ENCODE measurements around the gene FNIP2. TPM values are rescaled to one million over a fixed set of nuclear protein-coding genes. Genes with fewer than 3 reads are reported as not detected.
"Not testable (repeated sequence)": the region's sequence is repeated elsewhere in the genome, so short reads cannot be mapped to it uniquely, and the experiment has no call there.

FNIP2 gene
- total and polyA plus RNA-seq, 2 donors (not counting 1 experiment from before 2014, with no cell fraction given) = 16.9 to 36.8 TPM

DNA sequence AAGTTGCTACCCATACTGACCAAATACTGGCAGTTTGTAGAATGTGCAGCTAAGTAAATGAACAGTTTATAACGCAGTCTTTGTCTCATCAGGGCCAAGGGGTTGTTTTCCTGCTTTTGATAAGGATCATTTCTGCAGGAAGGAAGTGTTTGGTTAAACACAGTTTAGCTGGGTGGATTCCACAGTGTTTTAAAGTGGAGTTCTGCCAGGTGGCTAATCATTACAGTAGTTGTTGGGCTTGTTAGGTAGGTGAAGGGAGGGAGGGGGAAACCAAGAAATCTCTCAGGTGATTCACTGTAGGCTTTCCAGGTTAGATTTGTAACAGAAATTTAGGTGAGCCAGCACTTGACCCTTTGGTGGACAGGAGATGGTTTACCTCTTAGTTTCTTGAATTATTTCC, 58.1 kb downstream of the FNIP2 start:
- H4K20me1 ChIP-seq (ENCODE audit: control insufficient read depth, extremely low read depth, insufficient read depth, low read length) = no peaks in the 10 kb centered on the region
- TF ChIP-seq, protein P1, sequence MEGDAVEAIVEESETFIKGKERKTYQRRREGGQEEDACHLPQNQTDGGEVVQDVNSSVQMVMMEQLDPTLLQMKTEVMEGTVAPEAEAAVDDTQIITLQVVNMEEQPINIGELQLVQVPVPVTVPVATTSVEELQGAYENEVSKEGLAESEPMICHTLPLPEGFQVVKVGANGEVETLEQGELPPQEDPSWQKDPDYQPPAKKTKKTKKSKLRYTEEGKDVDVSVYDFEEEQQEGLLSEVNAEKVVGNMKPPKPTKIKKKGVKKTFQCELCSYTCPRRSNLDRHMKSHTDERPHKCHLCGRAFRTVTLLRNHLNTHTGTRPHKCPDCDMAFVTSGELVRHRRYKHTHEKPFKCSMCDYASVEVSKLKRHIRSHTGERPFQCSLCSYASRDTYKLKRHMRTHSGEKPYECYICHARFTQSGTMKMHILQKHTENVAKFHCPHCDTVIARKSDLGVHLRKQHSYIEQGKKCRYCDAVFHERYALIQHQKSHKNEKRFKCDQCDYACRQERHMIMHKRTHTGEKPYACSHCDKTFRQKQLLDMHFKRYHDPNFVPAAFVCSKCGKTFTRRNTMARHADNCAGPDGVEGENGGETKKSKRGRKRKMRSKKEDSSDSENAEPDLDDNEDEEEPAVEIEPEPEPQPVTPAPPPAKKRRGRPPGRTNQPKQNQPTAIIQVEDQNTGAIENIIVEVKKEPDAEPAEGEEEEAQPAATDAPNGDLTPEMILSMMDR (conservative IDR thresholded peaks at IDR 0.05 in 1 of 2, IDR thresholded peaks at IDR 0.05 in 1 of 2; ENCODE audit: low read depth in 1 of 2, low read length in 2 of 2) = no peak
- no peaks in the 10 kb centered on the region for H3K36me3 ChIP-seq (ENCODE audit: control insufficient read depth, insufficient read depth, low read length)
- no peaks in the 10 kb centered on the region for H3K79me2 ChIP-seq (ENCODE audit: control insufficient read depth, insufficient read depth, low read length)
- DNase-seq (ENCODE audit: low read depth in 2 of 2) = peak in 1 of 2 donors; percentile 44
- no peak overlapping the region for H3K4me3 ChIP-seq (replicated peaks in 1 of 4; ENCODE audit: control extremely low read depth in 1 of 4, insufficient read depth in 1 of 4, low read depth in 3 of 4, low read length in 4 of 4)
- no peak overlapping the region for H2AFZ ChIP-seq (ENCODE audit: low read length)
- peaks cover 7% of the 10 kb centered on the region for H3K4me1 ChIP-seq (ENCODE audit: control insufficient read depth, extremely low read depth, insufficient read depth, low read length)
- H3K9ac ChIP-seq (ENCODE audit: insufficient read depth, low read length) = no peak overlapping the region
- H3K27me3 ChIP-seq (ENCODE audit: control insufficient read depth, insufficient read depth, low read length) = no peaks in the 10 kb centered on the region
- H3K27ac ChIP-seq (ENCODE audit: insufficient read depth, low read length) = no peak overlapping the region
- no peaks in the 10 kb centered on the region for H3K9me3 ChIP-seq (ENCODE audit: control insufficient read depth, insufficient read depth, low read depth, low read length)
- no peak overlapping the region for H3K4me2 ChIP-seq (ENCODE audit: extremely low read depth, insufficient read depth, low read length)

DNA sequence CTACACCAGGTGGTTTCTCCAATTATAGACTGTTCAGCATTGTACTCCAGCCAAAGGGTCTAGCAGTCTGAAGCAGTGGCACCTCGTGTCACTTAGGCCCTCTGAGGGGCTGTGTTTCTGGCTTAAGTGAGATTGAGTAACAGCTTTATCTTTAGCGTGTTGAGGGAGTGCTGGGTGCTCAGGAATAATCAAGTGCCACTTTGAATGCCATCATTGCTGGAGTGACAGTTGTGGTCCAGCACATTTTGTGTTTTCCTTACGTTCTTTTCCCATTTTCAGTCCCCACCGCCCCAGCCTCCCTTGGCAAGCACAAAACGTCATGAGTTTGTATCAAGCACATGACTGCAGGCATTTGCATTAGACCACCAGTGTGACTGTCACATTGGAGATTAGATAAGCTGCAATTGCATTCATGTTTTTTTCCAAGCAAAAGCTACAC, 58.7 kb downstream of the FNIP2 start:
- Histone ChIP-seq H3K27me3 (ENCODE audit: control insufficient read depth, insufficient read depth, low read length) (no peaks in the 10 kb centered on the region), H3K9me3 (ENCODE audit: control insufficient read depth, insufficient read depth, low read depth, low read length) (no peaks in the 10 kb centered on the region), H2AFZ (ENCODE audit: low read length) (no peak overlapping the region), H3K4me1 (ENCODE audit: control insufficient read depth, extremely low read depth, insufficient read depth, low read length) (peaks cover 7% of the 10 kb centered on the region), H3K4me3 (replicated peaks in 1 of 4; ENCODE audit: control extremely low read depth in 1 of 4, insufficient read depth in 1 of 4, low read depth in 3 of 4, low read length in 4 of 4) (no peak overlapping the region), H3K79me2 (ENCODE audit: control insufficient read depth, insufficient read depth, low read length) (no peaks in the 10 kb centered on the region), H3K27ac (ENCODE audit: insufficient read depth, low read length) (no peak overlapping the region), H4K20me1 (ENCODE audit: control insufficient read depth, extremely low read depth, insufficient read depth, low read length) (no peaks in the 10 kb centered on the region), H3K9ac (ENCODE audit: insufficient read depth, low read length) (no peak overlapping the region), H3K4me2 (ENCODE audit: extremely low read depth, insufficient read depth, low read length) (no peak overlapping the region), H3K36me3 (ENCODE audit: control insufficient read depth, insufficient read depth, low read length) (no peaks in the 10 kb centered on the region)
- TF ChIP-seq, protein P1 (conservative IDR thresholded peaks at IDR 0.05 in 1 of 2, IDR thresholded peaks at IDR 0.05 in 1 of 2; ENCODE audit: low read depth in 1 of 2, low read length in 2 of 2) = no peak
- no peak for TF ChIP-seq EZH2 (IDR thresholded peaks at IDR 0.05; ENCODE audit: low read length, missing control alignments)
- no peak for DNase-seq (ENCODE audit: low read depth in 2 of 2)

DNA sequence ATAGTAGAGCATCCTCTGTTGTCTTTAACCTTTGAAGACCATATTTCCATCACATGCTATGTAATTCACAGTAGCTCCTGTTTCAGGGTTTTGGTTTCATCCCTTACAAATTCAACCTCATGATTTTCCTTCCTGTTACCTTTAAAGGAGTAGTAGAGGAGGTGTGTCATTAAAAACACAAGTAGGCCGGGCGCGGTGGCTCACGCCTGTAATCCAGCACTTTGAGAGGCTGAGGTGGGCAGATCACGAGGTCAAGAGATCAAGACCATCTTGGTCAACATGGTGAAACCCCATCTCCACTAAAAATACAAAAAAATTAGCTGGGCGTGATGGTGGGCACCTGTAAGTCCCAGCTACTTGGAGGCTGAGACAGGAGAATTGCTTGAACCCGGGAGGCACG, 59.3 kb downstream of the FNIP2 start:
- H3K79me2 ChIP-seq (ENCODE audit: control insufficient read depth, insufficient read depth, low read length); H3K27me3 ChIP-seq (ENCODE audit: control insufficient read depth, insufficient read depth, low read length); H3K36me3 ChIP-seq (ENCODE audit: control insufficient read depth, insufficient read depth, low read length); H3K4me3 ChIP-seq (replicated peaks in 1 of 4; ENCODE audit: control extremely low read depth in 1 of 4, insufficient read depth in 1 of 4, low read depth in 3 of 4, low read length in 4 of 4); H4K20me1 ChIP-seq (ENCODE audit: control insufficient read depth, extremely low read depth, insufficient read depth, low read length); H2AFZ ChIP-seq (ENCODE audit: low read length); H3K4me1 ChIP-seq (ENCODE audit: control insufficient read depth, extremely low read depth, insufficient read depth, low read length); H3K9ac ChIP-seq (ENCODE audit: insufficient read depth, low read length); H3K27ac ChIP-seq (ENCODE audit: insufficient read depth, low read length); H3K4me2 ChIP-seq (ENCODE audit: extremely low read depth, insufficient read depth, low read length); H3K9me3 ChIP-seq (ENCODE audit: control insufficient read depth, insufficient read depth, low read depth, low read length); DNase-seq (ENCODE audit: low read depth in 2 of 2): not testable (repeated sequence)
